Loucy (cell line): ENCODE data around the gene CDK11B.

Experiments used
- EZH2phosphoT487 ChIP-seq: fragments of 200-600 bp; IDR thresholded peaks from 2 replicates; pipeline ENCODE4 v1.6.1; 2018; ENCODE audit warnings: antibody characterized with exemption, mild to moderate bottlenecking, moderate library complexity, borderline replicate concordance
- TF ChIP-seq, protein P1 (sequence below): fragments of 200-600 bp; sonication (generic); conservative IDR thresholded peaks from 2 replicates; pipeline ENCODE4 v1.5.1; 2014; ENCODE audit warnings: mild to moderate bottlenecking, antibody characterized with exemption, low read length

DNA sequence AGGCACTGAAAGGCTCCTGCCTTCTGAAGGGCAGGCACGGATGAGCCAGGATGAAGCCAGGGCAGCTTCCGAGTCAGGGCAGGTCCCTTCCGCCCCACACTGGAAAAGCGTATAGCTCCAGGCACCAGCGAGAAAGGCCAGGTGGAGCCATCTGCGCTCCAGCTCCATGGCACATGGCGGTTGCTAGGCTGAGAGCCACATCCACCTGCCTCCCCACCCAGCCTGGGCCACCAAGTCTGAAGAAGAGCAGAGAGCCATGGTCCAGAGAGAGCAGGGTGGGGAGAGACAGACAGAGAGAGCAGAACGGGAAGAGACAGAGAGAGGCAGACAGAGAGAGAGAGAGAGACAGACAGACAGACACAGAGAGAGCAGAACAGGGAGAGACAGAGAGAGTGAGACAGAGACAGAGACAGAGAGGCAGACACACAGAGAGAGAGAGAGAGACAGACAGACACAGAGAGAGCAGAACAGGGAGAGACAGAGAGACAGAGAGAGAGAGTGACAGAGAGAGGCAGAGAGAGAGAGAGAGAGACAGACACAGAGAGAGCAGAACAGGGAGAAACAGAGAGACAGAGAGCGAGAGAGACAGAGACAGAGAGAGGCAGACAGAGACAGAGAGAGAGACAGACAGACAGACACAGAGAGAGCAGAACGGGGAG, 64.1 kb downstream of the CDK11B start:
- TF ChIP-seq, protein P1, sequence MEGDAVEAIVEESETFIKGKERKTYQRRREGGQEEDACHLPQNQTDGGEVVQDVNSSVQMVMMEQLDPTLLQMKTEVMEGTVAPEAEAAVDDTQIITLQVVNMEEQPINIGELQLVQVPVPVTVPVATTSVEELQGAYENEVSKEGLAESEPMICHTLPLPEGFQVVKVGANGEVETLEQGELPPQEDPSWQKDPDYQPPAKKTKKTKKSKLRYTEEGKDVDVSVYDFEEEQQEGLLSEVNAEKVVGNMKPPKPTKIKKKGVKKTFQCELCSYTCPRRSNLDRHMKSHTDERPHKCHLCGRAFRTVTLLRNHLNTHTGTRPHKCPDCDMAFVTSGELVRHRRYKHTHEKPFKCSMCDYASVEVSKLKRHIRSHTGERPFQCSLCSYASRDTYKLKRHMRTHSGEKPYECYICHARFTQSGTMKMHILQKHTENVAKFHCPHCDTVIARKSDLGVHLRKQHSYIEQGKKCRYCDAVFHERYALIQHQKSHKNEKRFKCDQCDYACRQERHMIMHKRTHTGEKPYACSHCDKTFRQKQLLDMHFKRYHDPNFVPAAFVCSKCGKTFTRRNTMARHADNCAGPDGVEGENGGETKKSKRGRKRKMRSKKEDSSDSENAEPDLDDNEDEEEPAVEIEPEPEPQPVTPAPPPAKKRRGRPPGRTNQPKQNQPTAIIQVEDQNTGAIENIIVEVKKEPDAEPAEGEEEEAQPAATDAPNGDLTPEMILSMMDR: no peak
- no peak for TF ChIP-seq EZH2phosphoT487
